ENCODE measurements around the gene CITED1.

The CITED1 gene

DNA sequence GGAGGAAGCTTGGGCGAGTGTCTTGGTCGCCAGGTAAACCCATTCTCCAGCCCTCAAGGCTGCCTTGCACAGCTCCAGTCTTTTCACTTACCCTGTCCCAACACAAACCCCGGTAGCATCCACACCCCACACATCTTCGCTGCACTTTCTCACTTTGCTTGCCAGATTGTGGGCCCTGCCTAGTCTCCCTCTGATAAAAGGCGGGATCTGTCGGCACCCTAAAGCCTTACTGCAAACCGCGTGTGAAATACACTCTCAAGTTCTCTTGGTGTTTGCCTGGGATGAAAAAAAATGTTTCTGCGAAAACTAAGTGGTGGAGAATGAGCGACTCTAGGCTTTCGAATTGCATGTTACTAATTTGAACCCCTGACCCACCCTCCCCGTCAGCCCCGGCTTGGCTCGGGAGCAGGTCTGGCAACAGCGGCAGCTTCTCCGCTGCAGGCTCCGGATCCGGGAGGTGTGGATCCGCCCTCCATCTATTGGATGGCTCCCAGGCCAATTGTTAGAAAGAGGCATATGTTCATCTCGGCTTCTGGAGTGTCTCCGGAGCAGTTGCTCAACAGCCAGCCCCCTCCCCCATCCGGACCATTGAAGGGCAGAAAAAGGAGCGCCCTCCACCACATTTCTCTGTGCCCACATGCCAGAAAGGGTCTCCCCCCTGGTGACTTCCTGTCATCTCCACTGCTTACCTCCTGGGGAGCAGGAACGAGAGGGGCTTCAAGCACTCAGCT is 3.0 kb upstream of the CITED1 start:
- no peak overlapping the region for H3K4me3 ChIP-seq (replicated peaks; ENCODE audit: low read depth, low read length)
- TF ChIP-seq CTCF (IDR thresholded peaks at IDR 0.05; ENCODE audit: low read depth, low read length, missing control alignments): no peak
- DNase-seq (ENCODE audit: extremely low read depth, low read depth): no peak

GRCh38 chrX:72308209-72308565 is 2.5 kb upstream of the CITED1 start:
- H3K4me3 ChIP-seq (replicated peaks; ENCODE audit: low read depth, low read length): no peak overlapping the region
- no peak for TF ChIP-seq CTCF (IDR thresholded peaks at IDR 0.05; ENCODE audit: low read depth, low read length, missing control alignments)
- no peak for DNase-seq (ENCODE audit: extremely low read depth, low read depth)

- no peak for DNase-seq (ENCODE audit: extremely low read depth, low read depth)
- TF ChIP-seq CTCF (IDR thresholded peaks at IDR 0.05; ENCODE audit: low read depth, low read length, missing control alignments): no peak
- H3K4me3 ChIP-seq (replicated peaks; ENCODE audit: low read depth, low read length): no peak overlapping the region; the same call in 1 of the 2 replicates
These were observed 1.9 kb upstream of the CITED1 start for GRCh38 chrX:72307646-72308051.

GRCh38 chrX:72306851-72307645 is 1.3 kb upstream of the CITED1 start:
- H3K4me3 ChIP-seq (replicated peaks; ENCODE audit: low read depth, low read length): peak overlapping the region; percentile 38
- no peak for DNase-seq (ENCODE audit: extremely low read depth, low read depth)
- TF ChIP-seq CTCF (IDR thresholded peaks at IDR 0.05; ENCODE audit: low read depth, low read length, missing control alignments): no peak

DNA sequence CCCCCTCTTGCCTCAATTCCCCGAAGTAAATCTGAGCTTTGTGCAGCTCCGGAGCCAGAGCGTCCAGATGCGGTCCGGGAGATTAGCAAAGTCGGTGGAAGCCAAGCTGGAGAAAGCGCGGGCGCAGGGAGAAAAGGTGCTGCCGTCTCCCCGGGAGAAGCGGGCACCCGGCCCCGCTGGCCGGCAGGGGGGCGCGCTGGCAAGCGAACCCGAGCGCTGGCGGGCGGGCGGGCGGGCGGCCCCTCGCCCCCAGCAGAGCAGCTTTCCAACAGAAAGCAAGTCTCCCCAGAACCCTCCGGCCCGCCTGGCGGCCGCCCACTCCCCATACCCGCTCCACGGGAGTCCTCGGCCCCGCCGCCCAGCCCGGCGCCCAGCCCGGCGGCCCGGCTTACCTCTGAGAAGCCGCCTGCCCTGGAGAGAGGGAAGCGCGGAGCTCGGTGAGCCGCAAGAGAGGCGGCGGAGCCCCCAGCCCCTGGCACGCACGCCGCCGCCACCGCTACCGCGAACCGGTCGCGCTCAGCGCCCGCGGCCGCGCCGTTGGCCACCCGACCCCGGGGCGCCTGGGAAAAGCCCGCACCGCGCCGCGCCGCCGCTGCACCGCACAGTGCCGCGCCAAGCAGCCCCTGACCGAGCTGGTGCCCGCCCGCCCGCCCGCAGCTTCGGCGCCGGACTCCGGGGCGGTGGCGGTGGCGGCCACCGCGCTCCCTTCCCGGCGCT is 529 bp upstream of the CITED1 start:
- H3K4me3 ChIP-seq (replicated peaks; ENCODE audit: low read depth, low read length): peak overlapping the region; percentile 38
- no peak for DNase-seq (ENCODE audit: extremely low read depth, low read depth)
- TF ChIP-seq CTCF (IDR thresholded peaks at IDR 0.05; ENCODE audit: low read depth, low read length, missing control alignments): no peak

- DNase-seq (ENCODE audit: extremely low read depth, low read depth): no peak
- H3K4me3 ChIP-seq (replicated peaks; ENCODE audit: low read depth, low read length): no peak overlapping the region
- no peak for TF ChIP-seq CTCF (IDR thresholded peaks at IDR 0.05; ENCODE audit: low read depth, low read length, missing control alignments)
These were observed 837 bp downstream of the CITED1 start for GRCh38 chrX:72304877-72305276.
